GM12874 (cell line): ENCODE data around the gene HDAC8.

Experiments used
- CTCF ChIP-seq: IDR thresholded peaks from 2 replicates; pipeline ENCODE4 v1.5.1; 2011; ENCODE audit warnings: low read depth, mild to moderate bottlenecking, control low read depth, low read length, moderate library complexity; ENCODE audit not compliant: insufficient read depth

The HDAC8 gene

GRCh38 chrX:72349190-72349589 is 223.5 kb downstream of the HDAC8 start:
- no peak for TF ChIP-seq CTCF

- no peak for TF ChIP-seq CTCF
Observed at GRCh38 chrX:72348247-72348979, 224.2 kb downstream of the HDAC8 start.

GRCh38 chrX:72347366-72347765 is 225.3 kb downstream of the HDAC8 start:
- TF ChIP-seq CTCF: no peak

GRCh38 chrX:72346302-72346949 is 226.2 kb downstream of the HDAC8 start:
- TF ChIP-seq CTCF: no peak

GRCh38 chrX:72340626-72341025 is 232.0 kb downstream of the HDAC8 start:
- no peak for TF ChIP-seq CTCF

- no peak for TF ChIP-seq CTCF
Observed at GRCh38 chrX:72340041-72340440, 232.6 kb downstream of the HDAC8 start.

- TF ChIP-seq CTCF: no peak
Observed at GRCh38 chrX:72330131-72330530, 242.5 kb downstream of the HDAC8 start.
